Naive thymus-derived CD8-positive, alpha-beta T cell (primary cell): ENCODE results near the gene ACACB. TPM values are rescaled to one million over a fixed set of nuclear protein-coding genes. Genes with fewer than 3 reads are reported as not detected.
"Not testable (repeated sequence)": the region's sequence is repeated elsewhere in the genome, so short reads cannot be mapped to it uniquely, and the experiment has no call there.

Experiments used
- ATAC-seq, 2 donors: fragments of 150-1000 bp; cut with Tn5 transposase in 1 of 2; sonication (Bioruptor Pico), chemical (Tn5 transposase) in 1 of 2; 1 replicate in 1 of 2; 2 replicates in 1 of 2; pipeline ENCODE4 v1.10.0; 2021; ENCODE audit warnings: mild to moderate bottlenecking in 2 of 2, moderate library complexity in 2 of 2
- POLR2A ChIA-PET: fragments of 350-600 bp; sonication (Branson Sonifier 250); formaldehyde crosslinking; loops from one replicate; lab custom pipeline; 2021; ENCODE audit warnings: antibody characterized with exemption; lab: Charles Lee
- DNase-seq, 10 donors: peaks; one replicate each; pipeline versions ENCODE4 v3.0.0 to v3.0.0-alpha.2; 2020 to 2022
- H3K27ac Mint-ChIP-seq, 10 donors: one replicate each; pipeline ENCODE4 v1.8.0; 2020 to 2022; ENCODE audit warnings: mild to moderate bottlenecking in 10 of 10, mixed read lengths in 10 of 10, moderate library complexity in 4 of 10, inconsistent platforms in 1 of 10
- H3K27me3 Mint-ChIP-seq, 5 donors: one replicate each; pipeline ENCODE4 v1.8.0; 2021 to 2022; ENCODE audit warnings: mixed read lengths in 5 of 5
- H3K36me3 Mint-ChIP-seq, 3 donors: one replicate each; pipeline ENCODE4 v1.8.0; 2020 to 2022; ENCODE audit warnings: mixed read lengths in 3 of 3, mild to moderate bottlenecking in 2 of 3, inconsistent platforms in 1 of 3
- H3K4me1 Mint-ChIP-seq, 4 donors: one replicate each; pipeline ENCODE4 v1.8.0; 2021 to 2022; ENCODE audit warnings: mixed read lengths in 4 of 4
- H3K4me3 Mint-ChIP-seq, 10 donors: one replicate each; pipeline ENCODE4 v1.8.0; 2020 to 2022; ENCODE audit warnings: mild to moderate bottlenecking in 10 of 10, mixed read lengths in 10 of 10, moderate library complexity in 6 of 10, inconsistent platforms in 1 of 10
- H3K9me3 Mint-ChIP-seq, 9 donors: one replicate each; pipeline ENCODE4 v1.8.0; 2020 to 2022; ENCODE audit warnings: mixed read lengths in 9 of 9, mild to moderate bottlenecking in 3 of 9, inconsistent platforms in 1 of 9, moderate library complexity in 1 of 9
- polyA plus RNA-seq, 3 donors: library from polyadenylated mRNA; unstranded; fragments of 300-500 nt; fragmentation: Illumina TruSeq; gene quantifications; one replicate each; pipeline ENCODE4 v1.2.3, GENCODE V29; 2021
- total RNA-seq, 8 experiments: library from RNA in 2 of 8; stranded (reverse) in 2 of 8; gene quantifications; one replicate each; pipeline ENCODE4 v1.2.3 and lab custom pipeline; 2021 to 2026

Gene ACACB
- total and polyA plus RNA-seq, 5 experiments from 2014 or later = 1.1 to 43.3 (median 3.9) TPM

DNA sequence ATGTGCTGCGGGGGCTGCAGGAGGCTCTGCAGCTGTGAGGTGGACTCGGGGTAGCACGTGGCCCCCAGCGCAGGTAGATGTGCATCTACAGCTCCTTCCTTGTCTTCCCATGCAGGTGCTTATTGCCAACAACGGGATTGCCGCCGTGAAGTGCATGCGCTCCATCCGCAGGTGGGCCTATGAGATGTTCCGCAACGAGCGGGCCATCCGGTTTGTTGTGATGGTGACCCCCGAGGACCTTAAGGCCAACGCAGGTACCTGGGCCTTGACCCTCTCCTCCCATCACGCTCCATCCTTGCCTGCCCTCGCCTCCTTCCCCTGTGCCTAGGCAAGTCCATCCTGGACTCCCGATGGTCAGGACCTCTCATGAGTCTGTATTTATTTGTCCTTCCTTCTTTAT is 51.4 kb downstream of the ACACB start:
- ATAC-seq (no peak), DNase-seq (no peak)
- POLR2A ChIA-PET = no interaction called here
- peaks cover 0 to 6% (median 0%) of the 10 kb centered on the region in 9 donors for H3K9me3 Mint-ChIP-seq
- H3K27ac Mint-ChIP-seq = no peak overlapping the region
- peaks cover 10 to 62% (median 41%) of the 10 kb centered on the region in 3 donors for H3K36me3 Mint-ChIP-seq
- peaks cover 0 to 10% (median 2%) of the 10 kb centered on the region in 4 donors for H3K4me1 Mint-ChIP-seq
- no peaks in the 10 kb centered on the region for H3K27me3 Mint-ChIP-seq
- H3K4me3 Mint-ChIP-seq = no peak overlapping the region

DNA sequence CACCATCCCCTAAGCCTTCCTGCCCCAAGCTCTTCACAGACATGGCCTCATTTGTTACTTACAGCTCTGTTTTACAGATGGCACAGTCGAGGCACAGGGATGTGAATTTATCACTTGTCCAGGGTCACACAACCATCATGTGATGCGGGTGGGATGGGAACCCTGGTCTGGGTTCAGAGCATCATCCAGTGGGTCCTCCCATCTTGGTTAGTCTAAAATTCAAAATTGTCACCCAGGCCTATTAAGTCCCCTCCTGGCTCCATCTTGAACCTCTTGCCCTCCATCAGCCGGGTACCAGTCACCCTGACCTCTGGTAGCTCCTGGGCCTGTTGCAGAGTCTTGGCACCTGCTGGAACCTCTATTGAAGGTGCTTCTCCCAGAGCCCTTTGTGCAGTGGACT is 52.9 kb downstream of the ACACB start:
- H3K27me3 Mint-ChIP-seq = no peaks in the 10 kb centered on the region
- H3K4me1 Mint-ChIP-seq = peaks cover 0 to 4% (median under 1%) of the 10 kb centered on the region in 4 donors
- POLR2A ChIA-PET = no interaction called here
- ATAC-seq (no peak), DNase-seq (no peak)
- peaks cover 21 to 69% (median 52%) of the 10 kb centered on the region in 3 donors for H3K36me3 Mint-ChIP-seq
- H3K9me3 Mint-ChIP-seq = peaks cover 0 to 10% (median 1%) of the 10 kb centered on the region in 9 donors
- no peak overlapping the region for H3K27ac Mint-ChIP-seq
- H3K4me3 Mint-ChIP-seq = no peak overlapping the region

DNA sequence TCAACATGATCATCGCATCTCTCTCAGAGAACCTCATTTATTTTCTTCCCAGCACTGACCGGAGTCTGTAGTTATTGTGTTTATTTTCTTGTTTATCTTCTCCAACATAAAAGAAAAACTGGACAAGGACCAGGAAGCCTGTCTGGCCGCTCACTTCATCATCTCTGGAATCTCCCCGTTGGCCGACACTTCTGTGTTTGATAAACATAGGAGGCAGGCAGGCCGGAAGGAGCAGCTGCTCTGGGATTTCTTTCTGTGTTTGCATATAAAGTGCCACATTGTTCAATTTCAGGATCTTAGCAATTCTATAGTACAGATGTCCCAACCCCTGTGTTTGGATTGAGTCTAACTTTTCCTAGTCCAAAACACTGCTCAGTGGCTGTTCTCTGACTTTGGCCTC is 53.3 kb downstream of the ACACB start:
- no peaks in the 10 kb centered on the region for H3K27me3 Mint-ChIP-seq

DNA sequence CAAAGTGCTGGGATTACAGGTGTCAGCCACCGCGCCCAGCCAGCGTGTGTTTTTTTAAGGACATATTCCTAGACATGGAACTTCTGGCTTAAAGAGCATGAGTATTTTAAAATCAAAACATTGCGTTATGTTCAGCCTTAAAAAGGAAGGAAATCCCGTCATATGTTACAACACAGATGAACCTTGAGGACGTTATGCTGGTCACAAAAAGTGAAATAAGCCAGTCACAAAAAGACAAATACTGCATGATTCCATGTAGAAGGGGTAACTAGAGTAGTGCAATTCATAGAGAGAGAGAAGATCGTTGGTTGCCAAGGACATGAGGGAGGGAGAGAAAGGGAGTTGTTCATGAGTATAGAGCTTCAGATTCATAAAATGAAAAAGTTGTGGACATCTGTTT is 53.9 kb downstream of the ACACB start:
- no peak overlapping the region for H3K27ac Mint-ChIP-seq
- ATAC-seq = no peak
- POLR2A ChIA-PET = no interaction called here
- peaks cover 0 to 10% (median 1%) of the 10 kb centered on the region in 9 donors for H3K9me3 Mint-ChIP-seq
- H3K27me3 Mint-ChIP-seq = no peaks in the 10 kb centered on the region
- no peak overlapping the region for H3K4me3 Mint-ChIP-seq
- H3K36me3 Mint-ChIP-seq = peaks cover 21 to 73% (median 54%) of the 10 kb centered on the region in 3 donors
- peaks cover 0 to 3% (median under 1%) of the 10 kb centered on the region in 4 donors for H3K4me1 Mint-ChIP-seq
- DNase-seq = no peak

More for the DNA sequence above, 53.3 kb downstream of the ACACB start:
- ATAC-seq (no peak), DNase-seq (no peak)
- POLR2A ChIA-PET = no interaction called here
- peaks cover 0 to 10% (median 1%) of the 10 kb centered on the region in 9 donors for H3K9me3 Mint-ChIP-seq
- peaks cover 0 to 4% (median under 1%) of the 10 kb centered on the region in 4 donors for H3K4me1 Mint-ChIP-seq
- no peak overlapping the region for H3K4me3 Mint-ChIP-seq
- no peak overlapping the region for H3K27ac Mint-ChIP-seq
- peaks cover 21 to 73% (median 54%) of the 10 kb centered on the region in 3 donors for H3K36me3 Mint-ChIP-seq

DNA sequence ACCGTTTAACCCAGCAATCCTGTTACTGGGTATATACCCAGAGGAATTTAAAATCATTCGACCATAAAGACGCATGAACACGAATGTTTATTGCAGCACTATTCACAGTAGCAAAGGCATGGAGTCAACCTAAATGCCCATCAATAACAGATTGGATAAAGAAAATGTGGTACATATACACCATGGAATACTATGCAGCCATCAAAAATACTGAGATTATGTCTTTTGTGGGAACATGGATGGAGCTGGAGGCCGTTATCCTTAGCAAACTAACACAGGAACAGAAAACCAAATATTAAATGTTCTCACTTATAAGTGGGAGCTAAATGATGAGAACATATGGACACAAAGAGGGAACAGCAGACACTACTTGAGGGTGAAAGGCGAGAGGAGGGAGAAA is 56.4 kb downstream of the ACACB start:
- not testable (repeated sequence) for ATAC-seq, H3K4me3 Mint-ChIP-seq
- peaks cover 21 to 74% (median 57%) of the 10 kb centered on the region in 3 donors for H3K36me3 Mint-ChIP-seq

DNA sequence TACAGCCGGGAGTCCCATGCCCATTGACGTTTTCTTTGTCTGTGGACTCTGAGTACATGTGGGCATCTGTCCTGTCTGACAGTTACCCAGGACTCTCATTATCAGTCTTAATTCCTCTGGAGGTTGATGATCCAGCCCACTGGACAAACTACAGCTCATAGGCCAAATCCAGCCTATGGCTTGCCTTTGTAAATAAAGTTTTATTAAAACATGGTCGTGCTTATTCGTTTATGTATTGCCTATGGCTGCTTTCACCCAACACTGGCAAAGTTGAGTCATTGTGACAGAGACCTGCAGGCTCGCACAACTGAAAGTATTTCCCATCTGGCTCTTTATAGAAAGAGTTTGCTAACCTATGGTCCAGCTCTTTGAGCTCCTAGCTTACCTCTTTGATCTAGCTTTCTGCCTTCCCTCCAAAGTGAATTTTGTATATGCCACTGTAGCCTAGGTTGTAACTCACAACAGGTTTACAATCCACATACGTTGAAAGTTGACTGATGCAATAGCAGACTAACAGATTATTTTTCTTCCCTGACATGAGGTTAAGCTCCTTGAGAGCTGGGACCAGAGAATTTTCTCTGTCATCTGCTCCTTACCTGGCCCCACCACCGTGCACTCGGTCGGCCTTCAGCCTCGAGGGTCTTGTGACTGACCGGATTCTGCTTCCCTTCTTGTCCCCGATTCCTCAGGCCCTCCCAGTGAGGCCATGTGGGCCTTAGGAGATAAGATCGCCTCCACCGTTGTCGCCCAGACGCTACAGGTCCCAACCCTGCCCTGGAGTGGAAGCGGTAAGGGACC is 57.3 kb downstream of the ACACB start:
- Mint-ChIP-seq H3K27ac (no peak overlapping the region), H3K9me3 (peaks cover 0 to 10% (median 1%) of the 10 kb centered on the region in 9 donors)
- POLR2A ChIA-PET = no interaction called here

More for the DNA sequence above, 56.4 kb downstream of the ACACB start:
- DNase-seq, H3K27me3 Mint-ChIP-seq, H3K27ac Mint-ChIP-seq, POLR2A ChIA-PET, H3K4me1 Mint-ChIP-seq: not testable (repeated sequence)
- H3K9me3 Mint-ChIP-seq = peaks cover 0 to 10% (median 1%) of the 10 kb centered on the region in 9 donors

DNA sequence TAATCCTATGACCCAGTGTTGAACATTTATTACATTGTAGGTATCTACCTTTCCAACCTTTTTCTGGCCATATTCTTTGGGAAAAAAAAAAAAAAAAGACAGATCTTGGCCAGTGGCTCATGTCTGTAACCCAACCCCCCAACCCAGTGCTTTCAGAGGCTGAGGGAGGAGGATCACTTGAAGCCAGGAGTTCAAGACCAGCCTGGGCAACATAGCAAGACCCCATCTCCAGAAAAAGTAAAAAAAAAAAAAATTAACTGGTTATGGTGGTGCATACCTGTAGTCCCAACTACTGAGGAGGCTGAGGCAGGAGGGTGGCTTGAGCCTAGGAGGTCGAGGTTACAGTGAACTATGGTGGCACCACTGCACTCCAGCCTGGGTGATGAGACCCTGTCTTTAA is 58.1 kb downstream of the ACACB start:
- H3K4me1 Mint-ChIP-seq = peaks cover 0 to 1% (median 0%) of the 10 kb centered on the region in 4 donors
- ATAC-seq (no peak), DNase-seq (no peak)
- no peak overlapping the region for H3K27ac Mint-ChIP-seq
- no peak overlapping the region for H3K4me3 Mint-ChIP-seq
- no peaks in the 10 kb centered on the region for H3K27me3 Mint-ChIP-seq
- POLR2A ChIA-PET = no interaction called here
- H3K36me3 Mint-ChIP-seq = peaks cover 21 to 74% (median 59%) of the 10 kb centered on the region in 3 donors
- H3K9me3 Mint-ChIP-seq = peaks cover 0 to 10% (median 1%) of the 10 kb centered on the region in 9 donors

More for the DNA sequence above, 57.3 kb downstream of the ACACB start:
- Mint-ChIP-seq H3K36me3 (peaks cover 21 to 74% (median 59%) of the 10 kb centered on the region in 3 donors), H3K27me3 (no peaks in the 10 kb centered on the region), H3K4me3 (no peak overlapping the region), H3K4me1 (peaks cover 0 to 1% (median 0%) of the 10 kb centered on the region in 4 donors)
- ATAC-seq = no peak
- DNase-seq = no peak

DNA sequence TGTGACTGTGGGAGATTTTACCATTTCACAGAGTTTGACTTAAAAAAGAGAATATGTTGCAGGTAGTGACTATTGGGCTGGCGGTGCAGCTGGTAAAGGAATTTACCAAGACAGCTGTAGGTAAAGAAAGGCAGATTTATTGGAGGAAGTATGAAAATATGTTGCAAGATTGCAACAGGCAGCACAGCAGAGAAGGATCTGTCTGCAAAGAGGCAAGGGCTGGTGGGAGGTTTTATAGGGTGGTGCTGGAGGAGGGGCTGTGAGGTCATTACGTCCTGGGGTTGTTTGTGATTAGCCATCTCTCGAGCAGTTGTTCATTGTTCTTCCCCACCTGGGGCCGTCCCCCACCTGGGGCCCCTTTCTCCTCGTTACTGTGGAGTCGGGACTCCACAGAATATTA is 62.1 kb downstream of the ACACB start:
- Mint-ChIP-seq H3K27me3 (no peaks in the 10 kb centered on the region), H3K9me3 (peaks cover 0 to 4% (median 0%) of the 10 kb centered on the region in 9 donors), H3K4me1 (peaks cover 0 to 2% (median 0%) of the 10 kb centered on the region in 4 donors), H3K4me3 (no peak overlapping the region), H3K36me3 (peaks cover 6 to 77% (median 48%) of the 10 kb centered on the region in 3 donors), H3K27ac (no peak overlapping the region)
- no peak for ATAC-seq
- POLR2A ChIA-PET = no interaction called here
- DNase-seq = no peak

DNA sequence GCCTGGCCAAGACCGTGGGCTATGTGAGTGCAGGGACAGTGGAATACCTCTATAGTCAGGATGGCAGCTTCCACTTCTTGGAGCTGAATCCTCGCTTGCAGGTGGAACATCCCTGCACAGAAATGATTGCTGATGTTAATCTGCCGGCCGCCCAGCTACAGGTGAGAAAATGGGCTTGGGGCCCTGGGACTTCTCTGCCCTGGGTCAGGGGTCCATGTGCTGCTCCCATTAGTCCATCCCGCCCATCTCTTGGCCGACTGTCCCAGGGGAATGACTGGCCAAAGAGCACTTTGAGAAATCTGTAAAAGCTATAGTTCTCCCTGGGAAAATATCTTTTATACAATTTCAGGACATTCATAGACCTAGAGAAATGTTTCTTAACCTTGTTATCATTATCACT is 63.5 kb downstream of the ACACB start:
- H3K4me3 Mint-ChIP-seq = no peak overlapping the region
- DNase-seq = no peak
- H3K9me3 Mint-ChIP-seq = no peaks in the 10 kb centered on the region
- no peak for ATAC-seq
- H3K4me1 Mint-ChIP-seq = peaks cover 0 to 2% (median 0%) of the 10 kb centered on the region in 4 donors
- peak overlapping the region in 1 of 10 donors; percentile 67 for H3K27ac Mint-ChIP-seq
- POLR2A ChIA-PET = no interaction called here
- H3K36me3 Mint-ChIP-seq = peaks cover 0 to 76% (median 47%) of the 10 kb centered on the region in 3 donors
- H3K27me3 Mint-ChIP-seq = no peaks in the 10 kb centered on the region

DNA sequence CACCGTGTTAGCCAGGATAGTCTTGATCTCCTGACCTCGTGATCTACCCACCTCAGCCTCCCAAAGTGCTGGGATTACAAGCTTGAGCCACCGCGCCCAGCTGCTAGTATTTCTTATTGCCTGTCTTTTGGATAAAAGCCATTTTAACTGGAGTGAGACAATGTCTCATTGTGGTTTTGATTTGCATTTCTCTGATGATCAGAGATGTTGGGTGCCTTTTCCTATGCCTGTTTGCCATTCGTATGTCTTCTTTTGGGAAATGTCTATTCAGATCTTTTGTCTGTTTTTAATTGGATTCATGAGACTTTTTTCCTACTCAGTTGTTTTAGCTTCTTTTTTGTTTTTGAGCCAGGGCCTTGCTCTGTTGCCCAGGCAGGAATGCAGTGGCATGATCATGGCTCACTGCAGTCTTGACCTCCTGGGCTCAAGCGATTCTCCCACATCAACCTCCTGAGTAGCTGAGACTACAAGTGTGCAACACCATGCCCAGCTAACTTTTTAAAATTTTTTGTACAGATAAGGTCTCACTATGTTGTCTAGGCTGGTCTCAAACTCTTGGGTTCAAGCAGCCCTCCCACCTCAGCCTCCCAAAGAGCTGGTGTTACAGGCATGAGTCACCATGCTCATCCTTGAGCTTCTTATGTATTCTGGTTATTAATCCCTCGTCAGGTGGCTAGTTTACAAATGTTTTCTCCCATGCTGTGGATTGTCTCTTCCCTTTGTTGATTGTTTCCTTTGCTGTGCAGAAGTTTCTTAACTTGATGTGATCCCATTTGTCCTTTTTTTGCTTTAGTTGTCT is 65.9 kb downstream of the ACACB start:
- Mint-ChIP-seq H3K4me3 (no peak overlapping the region), H3K36me3 (peaks cover 0 to 81% (median 43%) of the 10 kb centered on the region in 3 donors), H3K9me3 (no peaks in the 10 kb centered on the region), H3K27me3 (no peaks in the 10 kb centered on the region), H3K4me1 (peaks cover 0 to 2% (median 0%) of the 10 kb centered on the region in 4 donors), H3K27ac (no peak overlapping the region)
- POLR2A ChIA-PET = no interaction called here
- ATAC-seq (no peak), DNase-seq (no peak)

DNA sequence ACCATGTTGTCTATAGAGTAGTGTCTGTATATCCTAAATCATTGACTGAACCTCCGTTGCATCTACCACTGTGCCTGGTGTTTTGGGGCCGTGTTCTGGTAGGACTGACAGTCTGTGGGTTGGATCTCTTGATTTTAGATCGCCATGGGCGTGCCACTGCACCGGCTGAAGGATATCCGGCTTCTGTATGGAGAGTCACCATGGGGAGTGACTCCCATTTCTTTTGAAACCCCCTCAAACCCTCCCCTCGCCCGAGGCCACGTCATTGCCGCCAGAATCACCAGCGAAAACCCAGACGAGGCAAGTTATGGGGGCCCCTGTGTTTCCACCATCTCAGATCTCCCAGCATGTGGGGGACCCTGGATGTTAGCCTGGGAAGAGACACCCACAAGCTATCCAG is 69.1 kb downstream of the ACACB start:
- Mint-ChIP-seq H3K27ac (no peak overlapping the region), H3K27me3 (no peaks in the 10 kb centered on the region), H3K36me3 (peaks cover 0 to 72% (median 34%) of the 10 kb centered on the region in 3 donors), H3K9me3 (no peaks in the 10 kb centered on the region), H3K4me1 (peaks cover 0 to 2% (median 0%) of the 10 kb centered on the region in 4 donors), H3K4me3 (no peak overlapping the region)
- DNase-seq (no peak), ATAC-seq (no peak)
- POLR2A ChIA-PET = no interaction called here

DNA sequence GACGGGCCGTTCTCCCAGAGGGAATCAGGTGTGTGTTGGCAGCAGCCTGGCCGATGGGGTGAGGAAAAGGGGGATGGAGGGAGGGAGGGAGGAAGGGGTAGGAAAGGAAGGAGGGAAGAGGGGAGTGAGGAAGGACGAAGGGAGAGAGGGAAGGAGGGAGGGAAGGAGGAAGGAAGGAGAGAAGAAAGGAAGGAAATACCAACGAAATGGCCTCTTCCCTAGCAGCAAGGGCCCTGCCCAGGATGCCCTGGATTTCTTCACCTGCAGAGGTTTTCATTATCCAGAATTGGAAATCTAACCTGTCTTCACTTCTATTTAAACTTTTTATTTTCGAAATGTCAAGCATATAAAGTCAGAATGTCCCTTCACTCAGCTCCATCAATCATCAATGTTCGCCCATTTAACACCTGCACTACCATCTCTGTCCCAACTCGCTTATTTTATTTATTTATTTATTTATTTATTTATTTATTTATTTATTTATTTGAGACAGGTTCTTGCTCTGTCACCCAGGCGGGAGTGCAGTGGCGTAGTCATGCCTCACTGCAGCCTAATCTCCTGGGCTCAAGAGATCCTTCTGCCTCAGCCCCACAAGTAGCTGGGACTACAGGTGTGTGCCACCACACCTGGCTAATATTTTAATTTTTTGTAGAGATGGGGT is 70.7 kb downstream of the ACACB start:
- Mint-ChIP-seq H3K36me3 (peaks cover 0 to 66% (median 35%) of the 10 kb centered on the region in 3 donors), H3K4me3 (no peak overlapping the region), H3K27me3 (no peaks in the 10 kb centered on the region)

More for the DNA sequence above, 70.7 kb downstream of the ACACB start:
- ATAC-seq (no peak), DNase-seq (no peak)
- peaks cover 0 to 2% (median 0%) of the 10 kb centered on the region in 4 donors for H3K4me1 Mint-ChIP-seq
- H3K27ac Mint-ChIP-seq = no peak overlapping the region
- H3K9me3 Mint-ChIP-seq = no peaks in the 10 kb centered on the region
- POLR2A ChIA-PET = no interaction called here
